Umbilical cord (tissue), 2 donors: ENCODE data around the gene SDHAF2. TPM values are rescaled to one million over a fixed set of nuclear protein-coding genes. Genes with fewer than 3 reads are reported as not detected.
A peak's percentile ranks its signal among the peaks of the same experiment; 100 is the strongest.
"Not testable (repeated sequence)": the region's sequence is repeated elsewhere in the genome, so short reads cannot be mapped to it uniquely, and the experiment has no call there.

Experiments used
- DNase-seq: peaks from one replicate; pipeline ENCODE4 v3.0.0-alpha.2; 2015; ENCODE audit warnings: low spot score
- total RNA-seq: library from RNA; depleted of rRNA; stranded (reverse); fragments of >200 nt; gene quantifications from one replicate; pipeline ENCODE4 v1.2.3, GENCODE V29; 2014; ENCODE audit warnings: low replicate concordance; ENCODE audit not compliant: insufficient read depth

Gene SDHAF2
- total RNA-seq, 1 donor from 2014 or later: 57.3 TPM

DNA sequence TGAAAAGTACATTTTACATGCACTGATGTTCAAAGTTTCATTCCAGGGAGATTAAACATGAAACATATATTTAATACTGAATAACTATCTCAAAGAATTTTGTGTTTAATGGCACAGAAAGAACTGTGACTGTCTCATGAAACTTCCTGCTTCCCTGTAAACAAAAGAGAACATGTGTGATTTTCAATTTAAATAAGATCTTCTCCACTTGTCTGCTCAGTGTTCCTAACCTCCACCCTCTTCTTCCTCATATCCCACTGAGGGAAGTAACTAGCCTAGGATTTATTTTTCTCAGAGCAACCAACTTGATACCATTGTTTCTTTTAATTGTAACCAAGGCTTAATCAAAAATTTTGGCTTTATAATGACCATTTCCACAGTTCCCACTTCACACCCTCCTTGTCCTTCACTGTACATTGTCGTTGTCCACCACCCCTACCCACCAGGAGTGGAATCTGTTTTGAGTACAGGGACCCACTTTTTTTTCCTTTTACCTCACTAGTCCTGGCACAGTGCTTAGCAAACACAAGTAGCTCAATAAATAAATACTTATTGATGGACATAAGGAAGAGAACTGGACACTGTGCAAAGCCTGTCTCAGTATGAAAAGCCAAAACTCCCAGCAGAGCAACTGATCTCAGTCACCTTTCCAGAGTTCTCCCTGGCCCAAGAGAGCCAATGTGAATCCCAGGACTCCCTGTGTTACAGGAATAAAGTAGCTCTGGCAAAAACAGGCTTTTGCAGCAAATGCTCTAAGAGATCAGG lies 4.4 kb upstream of the SDHAF2 start:
- DNase-seq: no peak

DNA sequence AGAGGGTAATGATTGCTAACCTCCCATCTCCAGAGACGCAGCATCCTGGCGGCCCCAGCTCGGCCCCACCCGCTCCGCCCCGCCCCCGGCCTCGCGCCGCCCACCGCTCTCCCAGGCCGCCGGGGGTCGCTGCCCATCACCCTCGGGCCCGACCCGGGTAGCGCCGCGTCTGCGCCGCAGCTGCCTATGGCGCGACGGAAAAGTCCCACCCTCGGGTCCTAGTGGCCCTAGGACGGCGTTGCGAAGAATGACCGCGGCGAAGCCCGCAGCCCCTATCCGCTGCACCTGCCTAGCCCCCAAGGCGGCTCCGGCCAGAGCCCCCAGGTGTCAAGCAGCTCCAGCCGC lies 606 bp upstream of the SDHAF2 start:
- DNase-seq: peak; percentile 78

DNA sequence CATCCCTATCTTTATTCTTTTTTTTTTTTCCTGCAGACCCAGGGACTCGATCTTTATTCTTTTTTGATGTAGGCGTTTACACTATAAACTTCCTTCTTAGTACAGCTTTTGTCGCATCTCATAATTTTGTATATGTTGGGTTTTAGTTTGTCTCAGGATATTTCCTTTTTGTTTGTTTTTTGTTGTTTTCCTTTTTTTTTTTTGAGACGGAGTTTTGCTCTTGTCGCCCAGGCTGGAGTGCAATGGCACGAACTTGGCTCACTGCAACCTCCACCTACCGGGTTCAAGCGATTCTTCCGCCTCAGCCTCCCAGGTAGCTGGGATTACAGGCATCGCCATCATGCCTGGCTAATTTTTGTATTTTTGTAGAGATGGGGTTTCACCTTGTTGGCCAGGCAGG lies 915 bp downstream of the SDHAF2 start:
- not testable (repeated sequence) for DNase-seq

DNA sequence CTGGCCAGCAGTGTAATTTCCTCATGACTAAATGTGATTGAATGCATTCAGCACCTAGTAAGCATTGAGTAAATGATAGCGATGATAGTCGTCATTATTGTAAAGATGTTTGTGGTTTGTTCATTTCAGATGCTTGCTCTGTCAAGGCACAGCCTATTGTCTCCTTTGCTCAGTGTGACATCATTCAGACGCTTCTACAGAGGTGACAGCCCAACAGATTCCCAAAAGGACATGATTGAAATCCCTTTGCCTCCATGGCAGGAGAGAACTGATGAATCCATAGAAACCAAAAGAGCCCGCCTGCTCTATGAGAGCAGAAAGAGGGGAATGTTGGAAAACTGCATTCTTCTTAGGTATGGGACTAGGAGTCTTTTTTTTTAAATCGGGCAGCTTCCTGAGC lies 7.6 kb downstream of the SDHAF2 start:
- DNase-seq: no peak

DNA sequence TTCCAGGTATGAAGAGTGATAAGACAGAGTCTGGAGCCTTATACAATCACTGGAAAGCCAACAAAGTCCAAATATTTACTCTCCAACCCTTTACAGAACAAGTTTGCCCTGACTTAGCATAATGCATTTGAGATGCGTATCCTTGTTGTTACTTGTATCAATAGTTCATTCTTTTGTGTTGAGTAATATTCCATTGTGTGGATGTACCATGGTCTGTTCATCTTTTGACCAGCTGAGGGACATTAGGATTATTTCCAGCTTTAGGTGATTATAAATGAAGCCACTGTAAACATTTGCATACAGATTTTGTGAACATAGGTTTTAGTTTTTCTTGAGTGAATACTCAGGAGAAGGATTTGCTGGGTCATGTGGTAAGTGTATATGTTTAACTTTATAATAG lies 9.7 kb downstream of the SDHAF2 start:
- no peak for DNase-seq

DNA sequence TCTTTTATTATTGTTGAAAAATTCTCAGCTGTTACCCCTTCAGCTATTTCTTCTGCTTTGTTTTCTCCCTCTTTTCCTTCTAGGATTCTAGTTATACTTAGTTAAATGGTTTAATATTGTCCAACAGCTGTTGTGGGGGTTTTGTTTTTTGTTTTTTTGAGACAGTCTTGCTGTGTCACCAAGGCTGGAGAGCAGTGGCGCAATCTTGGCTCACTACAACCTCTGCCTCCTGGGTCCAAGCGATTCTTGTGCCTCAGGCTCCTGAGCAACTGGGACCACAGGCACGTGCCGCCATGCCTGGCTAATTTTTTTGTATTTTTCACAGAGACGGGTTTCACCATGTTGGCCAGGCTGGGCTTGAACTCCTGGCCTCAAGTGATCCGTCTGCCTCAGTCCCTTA lies 12.7 kb downstream of the SDHAF2 start:
- no peak for DNase-seq

DNA sequence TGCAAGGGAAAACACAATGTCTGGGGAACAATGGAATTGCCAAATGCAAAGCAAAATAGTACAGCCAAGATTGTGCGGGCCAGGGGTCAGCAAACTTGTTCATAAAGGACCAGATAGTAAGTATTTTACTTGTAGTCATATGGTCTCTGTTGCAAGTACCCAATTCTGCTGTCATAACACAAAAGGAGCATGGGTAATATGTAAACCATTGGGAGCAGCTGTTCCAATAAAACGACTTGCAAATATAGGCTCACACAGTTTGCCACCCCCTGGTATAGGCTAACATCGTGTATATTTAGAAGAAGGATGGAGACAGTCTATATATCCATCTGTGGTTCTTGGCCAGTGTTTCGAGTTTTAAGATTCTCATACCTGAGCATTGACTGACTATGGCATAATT lies 15.6 kb downstream of the SDHAF2 start:
- no peak for DNase-seq

DNA sequence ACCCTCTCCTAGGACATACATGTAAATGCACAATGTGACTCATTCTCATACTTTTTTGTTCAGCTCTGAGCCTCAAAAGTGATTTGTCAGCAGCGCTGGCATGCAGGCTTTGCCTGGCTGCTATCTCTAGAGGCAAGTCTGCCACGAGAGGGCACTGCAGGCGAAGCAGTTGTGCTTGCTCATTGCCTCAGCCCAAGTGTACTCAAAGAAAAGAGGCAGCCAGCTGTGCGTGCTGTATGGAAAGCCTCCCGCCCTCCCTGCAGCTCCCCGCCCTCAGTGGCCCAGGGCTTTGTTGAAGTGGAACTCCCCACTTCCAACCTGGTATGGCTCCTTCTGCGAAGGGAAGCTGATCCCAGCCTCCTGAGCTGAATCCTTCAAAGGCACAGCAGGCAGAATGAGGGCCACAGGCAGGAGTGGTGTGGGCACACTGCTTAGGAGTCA lies 16.3 kb downstream of the SDHAF2 start:
- peak; percentile 97 for DNase-seq

DNA sequence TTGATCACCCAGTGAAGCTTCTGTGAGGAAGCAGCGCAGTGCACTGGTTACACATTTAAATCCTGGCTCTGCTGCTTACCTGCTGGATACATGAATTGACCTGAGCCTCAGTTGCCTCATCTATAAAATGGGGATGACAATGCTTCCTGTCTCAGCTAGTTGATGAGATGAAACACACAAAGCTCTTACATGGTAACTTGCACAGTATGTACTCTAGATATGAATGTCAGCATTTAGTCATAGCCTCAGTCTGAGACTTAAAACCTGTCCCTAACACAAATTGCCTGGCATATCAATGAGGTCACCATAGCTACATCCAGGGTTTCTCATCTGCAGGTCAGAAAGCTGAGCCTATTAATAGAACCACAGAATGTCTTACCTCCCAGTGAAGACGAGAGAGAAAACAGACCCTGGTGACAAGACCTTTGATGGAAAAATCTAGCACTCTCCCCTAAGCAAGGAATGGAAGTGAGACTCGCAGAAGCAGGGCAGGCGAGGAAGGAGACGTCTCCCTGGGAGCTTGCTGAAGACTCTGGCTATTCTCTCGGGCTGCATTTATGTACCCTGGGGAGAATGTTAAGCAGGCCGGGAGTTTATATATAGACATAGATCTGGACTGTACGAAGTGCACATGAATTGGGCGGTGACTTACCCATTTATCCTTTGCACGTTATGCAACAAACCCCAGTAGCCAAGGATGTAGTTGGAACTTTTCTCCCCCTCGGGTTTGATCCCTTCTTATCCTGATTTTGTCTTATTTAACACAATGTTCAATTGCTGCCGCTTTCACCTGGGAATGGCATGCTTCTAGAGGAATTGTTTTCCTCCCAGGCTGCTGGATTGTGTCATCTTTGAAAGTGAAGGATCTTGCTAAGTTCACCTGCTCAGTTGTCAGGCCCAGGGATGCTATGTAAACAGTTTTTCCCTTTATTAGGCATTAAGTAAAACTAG lies 18.0 kb downstream of the SDHAF2 start:
- no peak for DNase-seq

DNA sequence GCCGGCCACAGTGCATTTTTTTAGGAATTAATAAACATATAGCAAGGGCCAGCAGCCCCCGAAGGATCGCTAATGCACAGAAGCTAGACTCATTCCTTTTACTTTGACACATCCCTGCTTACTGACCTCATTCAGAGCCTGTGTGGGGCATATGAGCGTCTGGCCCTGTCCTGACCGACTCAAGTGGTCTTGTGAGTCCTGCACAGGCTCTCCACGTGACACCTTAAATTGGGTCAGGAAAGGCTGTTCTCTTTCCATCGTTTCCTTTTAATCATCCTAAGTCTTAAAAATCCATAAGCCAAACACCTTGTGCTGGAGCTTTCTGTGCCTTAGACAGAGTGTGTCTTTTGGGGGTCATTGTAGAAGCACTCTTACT lies 18.6 kb downstream of the SDHAF2 start:
- DNase-seq: no peak

DNA sequence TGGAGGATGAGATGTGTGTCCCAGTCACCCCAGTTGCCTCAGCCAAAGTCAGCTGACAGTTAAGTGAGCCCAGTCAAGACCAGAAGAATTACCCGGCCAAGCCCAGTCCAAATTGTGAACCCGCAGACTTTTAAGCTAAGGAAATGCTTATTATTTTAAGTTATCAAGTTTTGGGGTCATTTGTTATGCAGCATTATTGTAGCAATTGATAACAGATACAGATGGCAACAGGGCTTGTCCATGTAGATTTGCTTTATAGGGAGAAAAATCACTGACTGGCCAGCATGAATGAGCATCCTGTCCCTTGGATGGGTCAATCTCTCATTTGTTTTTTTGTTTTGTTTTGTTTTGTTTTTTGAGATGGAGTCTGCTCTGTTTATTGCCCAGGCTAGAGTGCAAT lies 22.9 kb downstream of the SDHAF2 start:
- DNase-seq: no peak

DNA sequence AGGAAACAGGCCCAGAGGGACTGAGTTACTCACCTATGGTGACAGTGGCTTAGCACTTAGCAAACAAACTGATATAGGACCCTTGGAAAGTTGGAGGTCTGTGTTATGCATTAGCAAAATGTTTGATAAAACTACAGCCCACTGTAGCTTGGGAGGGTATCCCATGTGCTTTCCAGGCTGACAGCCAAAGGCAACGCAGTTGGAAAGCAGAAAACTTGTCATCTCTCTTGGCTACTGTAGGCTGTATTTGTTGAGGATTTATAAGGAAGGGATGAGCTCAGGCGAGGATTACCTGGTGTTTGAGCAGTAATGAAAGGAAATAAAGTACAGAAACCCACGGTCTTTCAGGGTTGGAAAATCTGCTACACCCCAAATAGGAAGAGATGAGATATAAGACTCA lies 23.8 kb downstream of the SDHAF2 start:
- DNase-seq: no peak

DNA sequence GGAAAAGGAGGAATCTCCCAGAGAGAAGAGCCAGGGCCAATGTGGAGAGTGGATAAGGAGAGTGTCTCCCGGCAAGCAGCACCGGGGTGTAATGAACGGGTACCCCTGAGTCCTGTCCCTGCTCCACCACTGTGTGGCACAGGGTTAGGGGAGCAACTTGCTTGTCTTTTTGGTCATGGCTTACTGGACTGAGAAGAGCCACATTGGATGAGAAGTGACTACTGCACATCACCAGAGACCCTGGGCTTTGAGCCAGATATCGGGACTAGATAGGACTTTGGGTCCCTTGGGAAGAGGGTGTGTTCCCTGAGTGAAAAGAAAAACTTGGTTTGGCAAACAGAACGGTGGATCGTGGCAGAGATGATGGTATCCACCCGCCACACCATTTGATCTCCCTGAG lies 24.6 kb downstream of the SDHAF2 start:
- no peak for DNase-seq

DNA sequence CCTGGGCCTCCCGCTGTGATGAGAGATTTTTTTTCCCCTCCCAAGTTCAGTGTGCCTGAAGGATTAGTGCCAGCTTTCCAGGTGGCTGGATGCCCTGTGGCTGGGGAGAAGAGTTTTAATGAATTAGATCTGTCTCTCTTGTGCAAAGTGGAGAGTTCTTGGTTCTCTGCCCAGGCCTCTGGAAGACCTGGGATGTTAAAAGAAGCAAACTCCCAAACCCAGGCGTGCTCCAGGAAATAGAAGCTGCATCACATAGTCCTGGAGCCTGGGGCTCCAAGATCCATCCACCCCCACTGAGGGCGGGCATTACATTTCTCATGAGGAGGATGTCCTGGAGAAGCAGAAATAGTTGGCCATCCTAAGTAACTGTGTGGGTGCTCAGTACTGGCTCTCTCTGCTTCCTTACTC lies 30.6 kb downstream of the SDHAF2 start:
- DNase-seq: peak; percentile 34

DNA sequence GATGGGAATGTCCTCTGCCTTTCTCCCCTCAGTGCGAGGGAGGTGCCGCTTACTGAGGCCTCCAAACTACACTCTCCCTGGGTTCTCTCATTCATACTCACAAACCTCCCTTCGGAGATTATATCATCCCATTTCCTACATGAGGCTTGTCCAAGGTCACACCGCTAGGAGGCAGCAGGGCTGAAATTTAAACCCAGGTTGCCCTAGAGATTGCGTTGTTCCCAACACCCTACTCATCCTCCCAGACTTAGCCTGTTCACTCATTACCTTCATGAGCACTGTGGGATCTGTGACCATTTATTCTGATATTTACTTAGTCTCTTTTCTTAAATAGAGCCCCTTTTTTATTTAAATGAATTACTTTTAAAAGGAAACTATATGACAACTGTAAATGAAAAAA lies 31.1 kb downstream of the SDHAF2 start:
- no peak for DNase-seq

DNA sequence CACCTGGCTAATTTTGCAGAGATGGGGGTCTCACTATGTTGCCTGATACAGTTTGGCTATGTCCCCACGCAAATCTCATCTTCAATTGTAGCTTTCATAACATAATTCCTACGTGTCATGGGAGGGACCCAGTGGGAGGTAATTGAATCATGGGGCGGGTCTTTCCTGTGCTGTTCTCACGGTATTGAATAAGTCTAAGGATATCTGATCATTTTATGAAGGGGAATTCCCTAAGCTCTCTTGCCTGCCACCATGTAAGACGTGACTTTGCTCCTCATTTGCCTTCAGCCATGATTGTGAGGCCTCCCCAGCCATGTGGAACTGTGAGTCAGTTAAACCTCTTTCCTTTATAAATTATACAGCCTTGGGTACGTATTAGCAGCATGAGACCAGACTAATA lies 37.7 kb downstream of the SDHAF2 start:
- not testable (repeated sequence) for DNase-seq

DNA sequence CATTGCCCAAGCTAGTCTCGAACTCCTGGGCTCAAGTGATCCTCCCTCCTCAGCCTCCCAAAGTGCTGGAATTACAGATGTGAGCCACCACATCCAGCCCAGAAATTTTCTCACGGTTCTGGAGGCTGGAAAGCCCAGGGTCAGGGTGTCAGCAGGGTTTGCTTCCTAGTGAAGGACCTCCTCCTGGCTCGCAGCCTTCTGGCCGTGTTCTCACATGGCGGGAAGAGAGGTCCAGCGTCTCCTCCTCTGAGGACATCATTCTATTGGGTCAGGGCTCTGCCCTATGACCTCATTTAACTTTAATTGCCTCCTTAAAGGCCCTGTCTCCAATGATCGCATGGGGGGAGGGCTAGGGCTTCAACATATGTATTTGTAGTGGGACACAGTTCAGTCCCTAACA lies 38.1 kb downstream of the SDHAF2 start:
- DNase-seq: no peak

DNA sequence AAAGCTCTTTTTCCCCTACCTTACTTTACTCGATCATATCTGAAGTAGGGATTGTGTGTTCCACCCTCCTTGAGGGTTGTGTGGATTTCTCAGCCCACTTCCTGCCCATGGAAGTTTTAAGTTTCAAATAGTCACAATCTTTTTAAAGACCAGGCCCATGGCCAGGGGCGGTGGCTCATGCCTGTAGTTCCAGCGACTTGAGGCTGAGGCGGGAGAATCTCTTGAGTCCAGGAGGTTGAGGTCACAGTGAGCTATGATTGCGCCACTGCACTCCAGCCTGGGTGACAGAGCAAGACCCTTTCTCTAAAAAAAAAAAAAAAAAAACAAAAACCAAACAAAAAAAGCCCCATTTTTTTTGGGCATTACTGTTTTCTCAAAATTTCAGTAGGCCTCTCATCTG lies 42.4 kb downstream of the SDHAF2 start:
- DNase-seq: no peak

DNA sequence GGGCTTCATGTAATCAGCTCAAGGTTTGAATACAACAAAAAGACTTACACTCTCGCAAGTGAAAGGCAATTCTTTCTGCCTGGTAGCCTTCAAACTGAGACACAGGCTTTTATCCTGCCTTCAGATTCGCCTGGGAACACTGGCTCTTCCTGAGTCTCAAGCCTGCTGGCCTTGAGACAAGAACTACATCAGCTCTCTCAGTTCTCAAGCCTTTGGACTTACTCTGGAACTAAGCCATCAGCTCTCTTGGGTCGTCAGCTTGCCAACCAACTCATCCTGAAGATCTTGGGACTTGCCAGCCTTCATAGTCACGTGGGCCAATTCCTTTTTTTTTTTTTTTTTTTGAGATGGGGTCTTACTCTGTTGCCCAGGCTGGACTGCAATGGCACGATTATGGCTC lies 42.9 kb downstream of the SDHAF2 start:
- no peak for DNase-seq

DNA sequence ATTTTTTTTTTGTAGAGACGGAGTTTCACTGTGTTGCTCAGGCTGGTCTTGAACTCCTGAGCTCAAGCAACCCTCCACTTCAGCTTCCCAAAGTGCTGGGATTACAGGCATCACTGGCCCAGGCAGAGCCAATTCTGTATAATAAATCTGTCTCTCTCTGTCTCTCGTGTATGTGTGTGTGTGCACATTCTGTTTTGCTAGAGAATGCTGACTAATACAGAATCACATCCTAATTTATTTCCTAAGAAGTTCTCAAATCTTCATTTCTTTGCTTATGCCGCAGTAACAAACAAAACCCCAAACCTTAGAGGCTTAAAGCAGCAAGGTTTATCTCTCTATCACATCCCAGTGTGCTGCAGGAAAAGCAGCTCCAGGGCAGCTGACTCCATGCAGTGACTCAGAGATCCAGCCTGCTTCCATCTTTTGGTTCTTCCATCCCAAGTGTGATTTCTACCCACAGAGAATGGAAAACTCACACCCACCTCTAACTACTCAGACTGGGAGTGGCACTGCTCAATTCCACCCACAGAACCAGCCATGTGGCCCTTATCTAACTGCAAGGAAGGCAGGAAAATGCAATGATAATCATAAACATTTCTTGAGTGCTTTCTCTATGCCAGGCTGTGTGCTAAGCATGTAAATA lies 43.6 kb downstream of the SDHAF2 start:
- DNase-seq: no peak

DNA sequence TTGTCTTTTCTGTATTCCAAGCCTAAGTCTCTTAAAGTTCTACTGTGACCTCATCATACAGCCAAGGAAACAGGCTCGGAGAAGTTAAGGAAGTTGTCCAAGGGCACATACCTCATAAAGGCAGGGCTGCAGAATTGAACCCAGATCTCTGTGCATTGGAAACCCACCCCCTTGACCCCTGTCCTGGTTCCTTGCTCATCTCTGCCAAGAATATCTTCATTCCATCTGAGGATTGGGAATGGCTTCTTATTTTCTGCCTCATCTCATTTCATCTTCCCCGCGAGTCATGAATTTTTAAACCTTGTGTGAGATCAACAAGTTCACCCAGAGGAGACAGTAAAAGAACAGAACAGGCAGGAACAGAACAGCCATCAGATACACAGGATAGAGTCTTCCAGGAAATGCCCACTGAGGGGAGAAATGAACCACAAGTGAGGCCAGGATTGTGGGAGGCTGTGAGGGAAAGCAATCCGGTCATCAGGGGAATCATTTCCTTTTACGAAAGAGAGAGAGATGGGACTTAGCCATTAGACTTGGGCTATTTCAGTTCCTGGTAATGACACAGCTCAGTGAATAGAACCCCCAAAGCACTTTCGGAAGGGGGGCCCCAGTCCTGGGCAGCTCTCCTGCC lies 44.2 kb downstream of the SDHAF2 start:
- no peak for DNase-seq

DNA sequence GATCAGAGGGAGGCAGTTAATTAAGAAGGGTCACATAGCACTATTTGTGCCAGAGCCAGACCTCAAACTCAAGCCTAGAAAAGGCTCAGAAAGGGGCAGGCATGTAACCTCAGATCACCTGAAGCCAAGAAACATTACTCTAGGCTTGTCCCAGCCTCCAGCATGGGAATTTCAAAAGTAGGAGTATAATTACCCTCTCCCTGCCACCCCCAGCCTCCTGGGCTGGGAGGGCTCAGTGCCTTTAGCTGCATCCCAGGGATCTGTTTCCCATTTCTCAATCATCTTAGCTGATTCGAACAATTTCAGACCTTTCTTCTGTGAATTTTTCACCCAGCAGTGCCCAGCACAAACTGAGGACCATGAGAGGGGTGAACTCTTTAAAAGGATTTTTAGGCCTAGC lies 45.5 kb downstream of the SDHAF2 start:
- DNase-seq: no peak
